Mesodermal cell (in vitro differentiated cells): ENCODE data around the gene CNKSR3.

Experiments used
- H3K27ac ChIP-seq: 2 replicates; pipeline ENCODE4 v1.7.0; 2013; ENCODE audit warnings: mild to moderate bottlenecking, low read depth, low read length, moderate library complexity; ENCODE audit not compliant: severe bottlenecking
- H3K36me3 ChIP-seq: 2 replicates; pipeline ENCODE4 v1.7.1; 2013; ENCODE audit warnings: mild to moderate bottlenecking, low read length, moderate library complexity; ENCODE audit not compliant: control insufficient read depth, insufficient read depth
- H3K4me1 ChIP-seq: one replicate; pipeline ENCODE4 v1.7.1; 2013; ENCODE audit warnings: mild to moderate bottlenecking, low read length; ENCODE audit not compliant: insufficient read depth, control insufficient read depth, poor library complexity, severe bottlenecking
- H3K4me3 ChIP-seq: 2 replicates; pipeline ENCODE4 v1.7.0; 2013; ENCODE audit warnings: low read length, control low read depth, mild to moderate bottlenecking; ENCODE audit not compliant: insufficient read depth, poor library complexity, severe bottlenecking; ENCODE audit errors: extremely low read depth
- H3K9me3 ChIP-seq: 2 replicates; pipeline ENCODE4 v1.7.1; 2013; ENCODE audit warnings: mild to moderate bottlenecking, low read length, moderate library complexity; ENCODE audit not compliant: control insufficient read depth
- WGBS, 2 experiments: methylation state at CpG; one replicate each; pipeline ENCODE4 v1.1.5; 2013; ENCODE audit warnings: missing lambda C conversion rate in 2 of 2; ENCODE audit not compliant: insufficient coverage in 2 of 2; 5-methylcytosine and 5-hydroxymethylcytosine counted together

CNKSR3 gene

GRCh38 chr6:154502553-154502952 lies 7.9 kb downstream of the CNKSR3 start:
- no peak overlapping the region for H3K4me3 ChIP-seq
- peaks cover 3% of the 10 kb centered on the region for H3K36me3 ChIP-seq
- H3K27ac ChIP-seq = no peak overlapping the region
- H3K9me3 ChIP-seq = no peaks in the 10 kb centered on the region
- no peaks in the 10 kb centered on the region for H3K4me1 ChIP-seq
- 92 to 96% methylated on average over 6 to 7 of the region's 7 CpGs for WGBS, 2 experiments

- Histone ChIP-seq H3K4me1 (no peaks in the 10 kb centered on the region), H3K9me3 (no peaks in the 10 kb centered on the region), H3K27ac (no peak overlapping the region), H3K4me3 (no peak overlapping the region), H3K36me3 (no peaks in the 10 kb centered on the region)
- no CpG with 5 or more reads among the region's 4 CpGs for WGBS, 2 experiments
These were observed 9.0 kb downstream of the CNKSR3 start for GRCh38 chr6:154501578-154501868.

DNA sequence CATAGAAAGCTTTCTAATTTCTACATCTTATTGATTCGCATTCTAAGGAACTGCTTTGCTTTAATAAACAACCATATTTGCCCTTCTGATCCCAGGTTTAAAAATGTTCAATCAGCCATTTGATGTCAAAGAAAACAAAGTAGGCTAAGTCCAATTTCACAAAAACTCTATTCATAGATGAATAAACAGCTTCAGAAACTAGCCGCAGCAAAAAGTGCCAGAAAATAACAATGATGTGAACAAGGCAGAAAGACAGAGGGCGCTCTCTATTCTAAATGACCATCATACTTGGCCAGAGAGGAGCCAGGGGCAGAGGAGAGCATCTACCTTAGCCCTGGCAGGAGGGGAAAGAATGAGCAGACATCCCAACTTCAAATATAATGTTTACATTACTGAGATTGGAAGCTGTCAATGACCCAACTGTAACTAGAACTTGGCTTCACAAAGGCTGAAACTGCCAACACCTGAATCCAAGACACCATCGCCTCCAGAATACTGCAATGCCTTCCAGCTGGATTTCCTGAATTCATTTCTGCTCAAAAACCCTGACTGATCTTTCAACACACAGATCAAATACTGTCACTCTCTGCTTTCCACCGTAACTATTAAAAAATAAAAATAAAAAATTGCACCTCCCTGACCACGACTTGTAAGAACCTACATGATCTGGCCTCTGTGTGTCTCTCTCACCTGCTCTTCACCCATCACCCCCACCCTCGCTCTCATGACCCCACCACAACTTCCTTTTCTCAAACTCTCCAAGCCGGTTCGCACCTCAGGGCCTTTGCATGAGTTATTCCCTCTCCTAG lies 9.5 kb downstream of the CNKSR3 start:
- no peaks in the 10 kb centered on the region for H3K4me1 ChIP-seq
- no peak overlapping the region for H3K27ac ChIP-seq
- no peak overlapping the region for H3K4me3 ChIP-seq
- H3K36me3 ChIP-seq = no peaks in the 10 kb centered on the region
- H3K9me3 ChIP-seq = no peaks in the 10 kb centered on the region
- 75 to 86% methylated on average over 8 to 9 of the region's 9 CpGs for WGBS, 2 experiments

DNA sequence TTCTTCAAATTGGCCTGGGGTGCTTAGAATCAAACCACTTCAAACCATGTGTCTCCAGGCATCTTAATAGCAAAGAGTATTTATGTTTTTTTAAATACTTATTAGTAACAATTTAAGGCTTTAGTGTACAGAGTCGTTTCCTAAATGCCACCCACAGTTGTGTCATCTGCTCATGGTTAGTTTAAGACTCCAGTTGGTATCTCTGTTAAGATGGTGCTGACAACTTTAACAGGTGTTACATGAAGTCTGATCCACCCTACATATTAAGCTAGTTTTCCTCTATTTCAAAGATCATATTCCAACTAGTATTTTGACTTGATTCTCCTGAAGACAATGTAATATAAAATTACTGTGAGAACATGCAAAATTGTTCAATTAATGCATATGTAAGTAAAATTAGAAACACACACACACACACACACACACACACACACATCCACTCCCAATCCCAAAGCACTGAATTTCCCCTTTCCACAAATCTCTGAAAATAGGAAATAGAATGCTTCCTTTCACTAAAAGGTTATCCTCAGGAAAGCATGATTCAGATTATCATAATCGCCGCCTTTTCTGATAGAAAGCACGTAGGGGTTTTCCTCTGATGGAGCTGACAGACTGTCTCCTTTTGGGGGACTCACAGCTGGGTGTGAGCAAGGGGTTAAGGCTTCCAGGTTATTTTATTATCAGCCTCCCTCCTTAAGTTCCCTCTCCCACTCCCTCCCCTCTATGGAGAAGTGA lies 10.5 kb downstream of the CNKSR3 start:
- no peak overlapping the region for H3K27ac ChIP-seq
- 90% methylated on average over 2 of the region's 4 CpGs; no CpG with 5 or more reads in 1 of the 2 experiments for WGBS, 2 experiments

DNA sequence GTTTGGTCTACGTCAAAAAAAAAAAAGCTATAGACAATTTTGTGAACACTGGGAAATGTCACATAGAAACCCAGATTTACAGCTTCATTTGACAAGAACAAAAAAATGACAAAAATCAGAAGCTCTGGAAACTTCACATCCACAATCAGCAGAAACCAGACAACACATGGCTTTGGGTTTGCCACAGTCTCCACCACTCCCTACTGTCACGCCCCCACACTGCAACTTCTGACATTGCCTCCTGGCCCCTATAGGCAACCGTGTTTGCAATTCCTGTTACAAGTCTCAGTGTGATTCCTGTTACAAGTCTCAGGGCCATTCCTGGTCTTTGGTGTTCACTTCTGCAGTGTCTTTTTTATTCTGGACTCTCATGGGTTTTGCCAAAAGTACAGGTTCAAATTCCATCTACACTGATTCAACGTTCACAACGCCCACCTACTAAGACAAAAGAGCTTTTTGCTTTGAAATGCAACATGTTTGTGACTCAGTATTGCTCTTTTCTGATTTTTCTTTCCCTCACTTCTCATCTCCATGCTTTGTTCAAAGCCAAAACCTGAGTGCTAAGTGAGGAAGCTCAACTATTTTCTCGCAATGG lies 12.0 kb downstream of the CNKSR3 start:
- Histone ChIP-seq H3K4me3 (no peak overlapping the region), H3K27ac (no peak overlapping the region), H3K36me3 (no peaks in the 10 kb centered on the region), H3K9me3 (no peaks in the 10 kb centered on the region), H3K4me1 (no peaks in the 10 kb centered on the region)
- 85 to 88% methylated on average over 3 to 4 of the region's 6 CpGs for WGBS, 2 experiments

More for the DNA sequence above, 10.5 kb downstream of the CNKSR3 start:
- no peaks in the 10 kb centered on the region for H3K4me1 ChIP-seq
- no peaks in the 10 kb centered on the region for H3K36me3 ChIP-seq
- H3K9me3 ChIP-seq = no peaks in the 10 kb centered on the region
- no peak overlapping the region for H3K4me3 ChIP-seq

- 87 to 93% methylated on average over 12 to 13 of the region's 16 CpGs for WGBS, 2 experiments
- no peaks in the 10 kb centered on the region for H3K9me3 ChIP-seq
These were observed 13.5 kb downstream of the CNKSR3 start for GRCh38 chr6:154496793-154497517.

GRCh38 chr6:154496186-154496585 lies 14.3 kb downstream of the CNKSR3 start:
- H3K9me3 ChIP-seq = no peaks in the 10 kb centered on the region
- no peak overlapping the region for H3K27ac ChIP-seq
- H3K4me3 ChIP-seq = no peak overlapping the region
- 100% methylated on average over 1 to 2 of the region's 4 CpGs for WGBS, 2 experiments
- H3K4me1 ChIP-seq = no peaks in the 10 kb centered on the region
- H3K36me3 ChIP-seq = no peaks in the 10 kb centered on the region

More at GRCh38 chr6:154496793-154497517, 13.5 kb downstream of the CNKSR3 start:
- no peak overlapping the region for H3K4me3 ChIP-seq
- H3K27ac ChIP-seq = no peak overlapping the region
- no peaks in the 10 kb centered on the region for H3K36me3 ChIP-seq
- no peaks in the 10 kb centered on the region for H3K4me1 ChIP-seq

DNA sequence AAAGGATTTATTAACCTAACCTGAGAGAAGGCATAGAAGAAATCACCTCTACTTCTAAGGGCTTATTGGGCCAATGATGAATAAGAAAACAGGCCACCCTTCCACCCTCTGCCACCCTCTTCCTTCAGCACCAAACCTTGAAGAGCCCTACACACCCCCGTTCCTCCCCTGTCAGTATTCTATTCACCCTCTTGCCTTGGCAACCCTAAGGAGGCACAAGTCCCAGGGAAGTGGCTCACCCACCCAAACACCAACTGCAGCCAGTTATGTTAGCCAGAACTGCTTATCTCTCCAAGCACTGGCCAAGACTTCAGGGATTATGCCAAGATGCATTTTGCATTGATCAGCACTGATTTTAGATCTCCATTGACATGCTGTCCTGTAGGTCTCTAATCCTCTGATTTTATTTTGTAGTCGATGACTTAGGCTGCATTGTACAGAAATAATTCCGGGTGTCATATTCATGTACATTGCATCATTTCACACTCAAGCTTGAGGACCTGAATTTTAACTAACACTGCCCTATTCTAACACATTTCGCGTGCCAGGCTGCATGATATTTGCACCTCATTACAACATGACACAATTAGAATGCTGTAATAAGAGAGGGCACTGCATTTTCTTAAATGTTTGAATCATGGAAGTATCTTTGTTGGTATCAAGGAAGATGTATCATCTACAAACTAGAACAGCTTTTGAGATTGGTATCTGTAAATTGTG lies 15.7 kb downstream of the CNKSR3 start:
- H3K9me3 ChIP-seq = no peaks in the 10 kb centered on the region
- H3K4me1 ChIP-seq = no peaks in the 10 kb centered on the region
- no peak overlapping the region for H3K27ac ChIP-seq
- no peaks in the 10 kb centered on the region for H3K36me3 ChIP-seq
- no peak overlapping the region for H3K4me3 ChIP-seq
- WGBS, 2 experiments = 80 to 94% methylated on average over 2 to 3 of the region's 5 CpGs

- WGBS, 2 experiments = 92 to 94% methylated on average over 4 of the region's 5 CpGs
- no peaks in the 10 kb centered on the region for H3K4me1 ChIP-seq
- no peaks in the 10 kb centered on the region for H3K9me3 ChIP-seq
- H3K36me3 ChIP-seq = no peaks in the 10 kb centered on the region
- no peak overlapping the region for H3K4me3 ChIP-seq
- H3K27ac ChIP-seq = no peak overlapping the region
These were observed 18.7 kb downstream of the CNKSR3 start for GRCh38 chr6:154491567-154492470.
